ENCODE measurements around the gene ZBTB38. TPM values are rescaled to one million over a fixed set of nuclear protein-coding genes. Genes with fewer than 3 reads are reported as not detected.

ZBTB38 gene
- total and polyA plus RNA-seq, 2 of the 13 experiments (the other 11 are each of a cell fraction or from before 2014, with no cell fraction given) = 26.8 to 51.7 TPM

GRCh38 chr3:141411251-141411771 lies 43.0 kb downstream of the ZBTB38 start (continued):
- TF ChIP-seq IRF9 (CRISPR knock-in tag; IDR thresholded peaks at IDR 0.05; ENCODE audit: borderline replicate concordance) (no peak), SNAPC5 (CRISPR knock-in tag; IDR thresholded peaks at IDR 0.05; ENCODE audit: borderline replicate concordance) (no peak), HMGXB4 (CRISPR knock-in tag; IDR thresholded peaks at IDR 0.05; ENCODE audit: borderline replicate concordance in 1 of 2, low read depth in 1 of 2) (no peak), IRF1 (CRISPR knock-in tag; IDR thresholded peaks at IDR 0.05; ENCODE audit: low read depth) (no peak), ZNF776 (CRISPR knock-in tag; IDR thresholded peaks at IDR 0.05) (no peak), ZMYM4 (CRISPR knock-in tag; IDR thresholded peaks at IDR 0.05) (0 out of 2 replicates have a peak, but pooled peaks have one; percentile 12), DRAP1 (CRISPR knock-in tag; IDR thresholded peaks at IDR 0.05) (no peak), YEATS2 (CRISPR knock-in tag; IDR thresholded peaks at IDR 0.05; ENCODE audit: borderline replicate concordance) (no peak), CENPX (CRISPR knock-in tag; IDR thresholded peaks at IDR 0.05) (no peak), STAT6 (CRISPR knock-in tag; IDR thresholded peaks at IDR 0.05; ENCODE audit: borderline replicate concordance) (no peak), ZNF564 (CRISPR knock-in tag; IDR thresholded peaks at IDR 0.05) (no peak), ZNF616 (CRISPR knock-in tag; IDR thresholded peaks at IDR 0.05; ENCODE audit: low read depth) (no peak), MAFK (conservative IDR thresholded peaks at IDR 0.05 in 1 of 2, IDR thresholded peaks at IDR 0.05 in 1 of 2; ENCODE audit: low read length in 2 of 2) (no peak), ZFP90 (CRISPR knock-in tag; IDR thresholded peaks at IDR 0.05; ENCODE audit: borderline replicate concordance) (no peak), PAXIP1 (CRISPR knock-in tag; conservative IDR thresholded peaks at IDR 0.05) (0 out of 2 replicates have a peak, but pooled peaks have one; percentile 32), ZNF749 (CRISPR knock-in tag; IDR thresholded peaks at IDR 0.05; ENCODE audit: borderline replicate concordance) (no peak)

All from HepG2 (cell line).